Neural progenitor cell (in vitro differentiated cells): ENCODE results near the gene TWIST2.

Experiments used
- CTCF ChIP-seq: fragments of 200-600 bp; sonication (generic); IDR thresholded peaks from 2 replicates; pipeline ENCODE4 v1.5.1; 2017; ENCODE audit warnings: antibody characterized with exemption, mild to moderate bottlenecking
- EZH2 ChIP-seq: fragments of 200-600 bp; sonication (generic); IDR thresholded peaks from 2 replicates; pipeline ENCODE4 v1.6.1; 2017; ENCODE audit warnings: antibody characterized with exemption, mild to moderate bottlenecking, moderate library complexity
- EZH2phosphoT487 ChIP-seq: fragments of 200-600 bp; sonication (generic); IDR thresholded peaks from 2 replicates; pipeline ENCODE4 v1.6.1; 2017; ENCODE audit warnings: antibody characterized with exemption

DNA sequence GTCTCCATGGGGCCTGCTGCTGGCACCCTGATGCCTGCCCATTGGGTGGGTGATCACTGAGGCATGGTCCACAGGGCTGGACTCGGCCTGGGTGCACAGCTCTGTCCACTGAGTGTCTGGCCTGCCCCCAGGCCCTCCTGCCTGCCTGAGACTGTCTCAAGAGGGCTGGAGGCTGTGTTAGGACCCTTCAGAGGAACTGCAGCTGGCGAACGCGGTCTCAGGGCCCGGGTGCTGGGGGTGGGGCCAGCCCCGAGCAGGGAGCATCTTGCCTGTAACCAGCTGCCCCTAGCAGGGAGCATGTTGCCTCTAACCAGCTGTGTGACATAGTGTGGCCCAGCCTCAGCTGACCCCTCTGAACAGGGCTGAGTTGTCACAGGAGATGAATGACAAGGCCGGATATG is 50.0 kb downstream of the TWIST2 start:
- TF ChIP-seq CTCF (no peak), EZH2 (no peak), EZH2phosphoT487 (no peak)
